GM23248 (cell line): ENCODE data around the gene PEX14. TPM values are rescaled to one million over a fixed set of nuclear protein-coding genes. Genes with fewer than 3 reads are reported as not detected.

ENCODE experiments used
- DNase-seq: peaks from one replicate; pipeline ENCODE4 v3.0.0-alpha.2; 2015
- H2AFZ ChIP-seq: fragments of 200-600 bp; sonication (generic); 2 replicates; pipeline ENCODE4 v1.6.1; 2016; ENCODE audit warnings: antibody characterized with exemption
- H3F3A ChIP-seq: fragments of 200-600 bp; sonication (generic); 2 replicates; pipeline ENCODE4 v1.6.1; 2016; ENCODE audit warnings: mild to moderate bottlenecking, antibody characterized with exemption, mixed run types; ENCODE audit not compliant: insufficient read depth
- H3K27ac ChIP-seq: fragments of 200-600 bp; sonication (generic); 2 replicates; pipeline ENCODE4 v1.5.1; 2016; ENCODE audit warnings: mild to moderate bottlenecking
- H3K27me3 ChIP-seq: fragments of 200-600 bp; sonication (generic); replicated peaks from 2 replicates; pipeline ENCODE4 v1.6.1; 2016; ENCODE audit warnings: mild to moderate bottlenecking; ENCODE audit not compliant: insufficient read depth
- H3K36me3 ChIP-seq: fragments of 200-600 bp; sonication (generic); 2 replicates; pipeline ENCODE4 v1.6.1; 2016; ENCODE audit warnings: low read depth, mild to moderate bottlenecking
- H3K4me1 ChIP-seq: fragments of 200-600 bp; sonication (generic); 2 replicates; pipeline ENCODE4 v1.6.1; 2016; ENCODE audit warnings: mild to moderate bottlenecking; ENCODE audit not compliant: insufficient read depth
- H3K4me2 ChIP-seq: fragments of 200-600 bp; sonication (generic); one replicate; pipeline ENCODE4 v1.6.1; 2016; ENCODE audit warnings: mild to moderate bottlenecking; ENCODE audit not compliant: unreplicated experiment
- H3K4me3 ChIP-seq: fragments of 200-600 bp; sonication (generic); 2 replicates; pipeline ENCODE4 v1.5.1; 2016; ENCODE audit warnings: mild to moderate bottlenecking
- H3K79me2 ChIP-seq: fragments of 200-600 bp; sonication (generic); 2 replicates; pipeline ENCODE4 v1.6.1; 2016; ENCODE audit warnings: mild to moderate bottlenecking; ENCODE audit not compliant: insufficient read depth
- H3K9ac ChIP-seq: fragments of 200-600 bp; sonication (generic); 2 replicates; pipeline ENCODE4 v1.6.1; 2016; ENCODE audit warnings: mild to moderate bottlenecking
- H3K9me2 ChIP-seq: fragments of 200-600 bp; sonication (generic); 2 replicates; pipeline ENCODE4 v1.6.1; 2016; ENCODE audit warnings: mixed run types, mild to moderate bottlenecking, moderate library complexity; ENCODE audit not compliant: insufficient read depth
- H3K9me3 ChIP-seq: fragments of 200-600 bp; sonication (generic); one replicate; pipeline ENCODE4 v1.6.1; 2017; ENCODE audit warnings: low read depth
- H4K20me1 ChIP-seq: fragments of 200-600 bp; sonication (generic); 2 replicates; pipeline ENCODE4 v1.6.0; 2016; ENCODE audit not compliant: insufficient read depth
- EZH2 ChIP-seq: fragments of 200-600 bp; sonication (generic); IDR thresholded peaks from 2 replicates; pipeline ENCODE4 v1.6.1; 2018; ENCODE audit warnings: antibody characterized with exemption, mild to moderate bottlenecking; ENCODE audit not compliant: insufficient read depth, poor library complexity, severe bottlenecking
- EZH2phosphoT487 ChIP-seq: fragments of 200-600 bp; sonication (generic); IDR thresholded peaks from 2 replicates; pipeline ENCODE4 v1.6.1; 2018; ENCODE audit warnings: antibody characterized with exemption, moderate library complexity, mild to moderate bottlenecking, low read depth; ENCODE audit not compliant: insufficient read depth
- WGBS, 2 experiments: methylation state at CpG; one replicate each; pipeline ENCODE4 v1.1.6; 2015 to 2017; ENCODE audit warnings: low lambda C conversion rate in 2 of 2, low coverage in 1 of 2; ENCODE audit errors: missing lambda C conversion rate in 2 of 2; 5-methylcytosine and 5-hydroxymethylcytosine counted together
- in situ Hi-C: fragments of 300-500 bp; cut with MboI; formaldehyde crosslinking; loops from 2 replicates; pipeline ENCODE4 v1.15.0; 2020
- polyA plus RNA-seq: library from polyadenylated mRNA; unstranded; fragments of >200 nt; fragmentation: Nextera tagmentation; extraction: Ambion mirVana; gene quantifications from 2 replicates; pipeline ENCODE4 v1.2.1, GENCODE V29; 2016
- total RNA-seq: library from RNA; depleted of rRNA; stranded (reverse); fragments of >200 nt; shearing (Covaris generic); gene quantifications from 2 replicates; pipeline ENCODE4 v1.2.3, GENCODE V29; 2014

Gene PEX14
- total and polyA plus RNA-seq, 2 experiments from 2014 or later, result 13.9 to 20.1 TPM

DNA sequence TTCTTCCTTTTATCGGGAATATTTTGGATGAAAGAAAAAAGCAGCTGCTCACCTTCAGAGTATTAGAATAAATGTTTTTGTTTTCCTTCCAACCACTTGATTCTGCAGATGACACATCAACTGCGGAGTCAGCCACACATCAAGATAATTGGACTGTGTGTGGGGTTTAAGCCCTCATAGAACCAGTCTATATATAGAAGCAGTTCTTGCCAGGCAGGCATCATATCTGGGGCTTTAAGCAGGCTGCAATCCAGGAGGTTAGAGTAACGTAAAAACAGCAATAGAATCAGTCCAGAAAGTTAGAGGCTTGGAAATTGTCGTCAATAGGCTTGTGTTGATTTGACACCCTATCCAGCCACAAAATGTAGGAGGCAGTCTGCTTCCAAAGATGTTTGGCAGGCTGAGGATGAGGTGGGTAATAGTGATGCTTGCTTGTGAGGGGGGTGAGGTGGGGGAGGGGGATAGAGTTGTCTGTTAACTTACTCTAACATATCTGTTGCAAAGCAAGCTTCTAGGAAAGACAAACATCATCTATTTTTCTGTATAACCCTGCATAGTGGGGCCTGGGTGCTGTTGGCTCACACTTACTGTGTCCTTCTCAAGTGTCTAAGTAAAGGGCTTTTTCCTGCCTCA, 64.8 kb downstream of the PEX14 start:
- peaks cover 11% of the 10 kb centered on the region; the same call in 1 of the 2 replicates for H3K4me1 ChIP-seq
- H3F3A ChIP-seq, result 0 out of 2 replicates have a peak, but pooled peaks cover 4% of the 10 kb centered on the region
- in situ Hi-C loops, result no loop called here
- H2AFZ ChIP-seq, result no peak overlapping the region
- TF ChIP-seq EZH2phosphoT487, result no peak
- no peak for TF ChIP-seq EZH2
- DNase-seq, result peak; percentile 59
- no peaks in the 10 kb centered on the region for H3K9me2 ChIP-seq
- H3K9ac ChIP-seq, result no peak overlapping the region
- no peaks in the 10 kb centered on the region for H3K9me3 ChIP-seq
- H3K4me3 ChIP-seq, result no peak overlapping the region
- H4K20me1 ChIP-seq, result no peaks in the 10 kb centered on the region
- peak overlapping the region; percentile 40 for H3K4me2 ChIP-seq
- H3K27ac ChIP-seq, result no peak overlapping the region
- H3K36me3 ChIP-seq, result no peaks in the 10 kb centered on the region
- H3K79me2 ChIP-seq, result peaks cover 12% of the 10 kb centered on the region
- no peaks in the 10 kb centered on the region for H3K27me3 ChIP-seq
- 58 to 69% methylated on average over 4 of the region's 4 CpGs for WGBS, 2 experiments

GRCh38 chr1:10540277-10541005, 65.7 kb downstream of the PEX14 start:
- in situ Hi-C loops, result no loop called here
- H3K4me2 ChIP-seq, result no peak overlapping the region
- peak; percentile 24 for DNase-seq

DNA sequence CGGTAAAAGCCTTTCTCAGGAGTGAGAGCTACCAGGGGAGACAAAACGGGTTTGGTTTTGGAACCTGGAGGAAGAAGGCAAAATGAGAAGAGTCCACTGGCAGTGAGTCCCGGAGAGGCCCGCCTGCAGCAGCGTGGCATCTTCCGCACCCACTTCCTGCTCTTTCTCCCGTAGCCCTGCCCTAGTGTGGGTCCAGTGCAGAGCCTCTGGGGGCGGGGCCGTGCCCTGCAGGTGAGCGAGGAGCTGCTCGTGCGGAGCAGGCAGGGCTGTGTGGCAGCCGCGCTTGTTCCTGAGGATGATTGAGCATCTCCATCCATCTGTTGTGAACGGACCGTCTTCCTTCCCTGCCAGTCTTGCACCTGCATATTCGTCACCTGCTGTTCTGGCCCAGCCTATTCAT, 66.5 kb downstream of the PEX14 start:
- Histone ChIP-seq H3K4me2 (no peak overlapping the region), H2AFZ (no peak overlapping the region), H3K9me2 (no peaks in the 10 kb centered on the region), H3K27ac (no peak overlapping the region), H3K4me3 (no peak overlapping the region), H3K9me3 (no peaks in the 10 kb centered on the region), H3K9ac (no peak overlapping the region), H3K79me2 (no peaks in the 10 kb centered on the region), H3K27me3 (no peaks in the 10 kb centered on the region), H3K4me1 (peaks cover 22% of the 10 kb centered on the region; the same call in 1 of the 2 replicates), H4K20me1 (no peaks in the 10 kb centered on the region), H3F3A (peaks cover 15% of the 10 kb centered on the region; the same call in 1 of the 2 replicates), H3K36me3 (no peaks in the 10 kb centered on the region)
- in situ Hi-C loops, result no loop called here
- no peak for DNase-seq
- no peak for TF ChIP-seq EZH2
- TF ChIP-seq EZH2phosphoT487, result no peak
- WGBS, 2 experiments, result 97 to 99% methylated on average over 17 of the region's 17 CpGs

More at GRCh38 chr1:10540277-10541005, 65.7 kb downstream of the PEX14 start:
- H3K4me1 ChIP-seq, result peaks cover 15% of the 10 kb centered on the region; the same call in 1 of the 2 replicates
- no peaks in the 10 kb centered on the region for H3K9me3 ChIP-seq
- peaks cover 3% of the 10 kb centered on the region; the same call in 1 of the 2 replicates for H3K79me2 ChIP-seq
- TF ChIP-seq EZH2, result no peak
- no peak for TF ChIP-seq EZH2phosphoT487
- H4K20me1 ChIP-seq, result no peaks in the 10 kb centered on the region
- peaks cover 12% of the 10 kb centered on the region; the same call in 1 of the 2 replicates for H3F3A ChIP-seq
- no peaks in the 10 kb centered on the region for H3K9me2 ChIP-seq
- H3K27me3 ChIP-seq, result no peaks in the 10 kb centered on the region
- H2AFZ ChIP-seq, result no peak overlapping the region
- no peak overlapping the region for H3K27ac ChIP-seq
- H3K9ac ChIP-seq, result no peak overlapping the region
- no peaks in the 10 kb centered on the region for H3K36me3 ChIP-seq
- H3K4me3 ChIP-seq, result no peak overlapping the region
- 75 to 80% methylated on average over 9 of the region's 9 CpGs for WGBS, 2 experiments

DNA sequence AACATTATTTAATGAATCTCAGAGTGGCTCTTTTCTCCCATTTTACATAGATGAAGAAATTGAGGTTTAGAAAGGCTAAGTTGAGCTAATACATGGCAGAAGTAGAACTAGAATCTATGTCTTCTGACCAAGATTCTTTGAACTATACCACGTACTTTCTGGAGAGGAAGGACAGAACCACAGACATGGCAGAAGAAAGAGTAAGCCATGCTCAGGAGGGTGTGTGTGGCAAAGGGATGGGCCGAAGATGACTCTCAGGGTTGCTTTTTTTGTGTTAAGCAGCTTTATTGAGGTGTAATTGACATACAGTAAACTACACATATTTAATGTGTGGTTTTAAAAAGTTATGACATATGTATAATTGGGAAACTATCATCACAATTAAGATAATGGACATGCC, 69.5 kb downstream of the PEX14 start:
- no peak overlapping the region for H3K9ac ChIP-seq
- no peaks in the 10 kb centered on the region for H3K36me3 ChIP-seq
- H3F3A ChIP-seq, result peaks cover 14% of the 10 kb centered on the region; the same call in 1 of the 2 replicates
- no peaks in the 10 kb centered on the region for H4K20me1 ChIP-seq
- 48 to 50% methylated on average over 2 of the region's 2 CpGs for WGBS, 2 experiments
- no peak overlapping the region for H2AFZ ChIP-seq
- no peak overlapping the region for H3K4me2 ChIP-seq
- in situ Hi-C loops, result no loop called here
- DNase-seq, result no peak
- no peak overlapping the region for H3K27ac ChIP-seq
- no peaks in the 10 kb centered on the region for H3K79me2 ChIP-seq
- H3K4me1 ChIP-seq, result peaks cover 20% of the 10 kb centered on the region; the same call in 1 of the 2 replicates
- H3K27me3 ChIP-seq, result no peaks in the 10 kb centered on the region
- no peaks in the 10 kb centered on the region for H3K9me2 ChIP-seq
- TF ChIP-seq EZH2phosphoT487, result no peak
- TF ChIP-seq EZH2, result no peak
- H3K4me3 ChIP-seq, result no peak overlapping the region
- no peaks in the 10 kb centered on the region for H3K9me3 ChIP-seq
